ENCODE results near the gene ITGAX.

DNA sequence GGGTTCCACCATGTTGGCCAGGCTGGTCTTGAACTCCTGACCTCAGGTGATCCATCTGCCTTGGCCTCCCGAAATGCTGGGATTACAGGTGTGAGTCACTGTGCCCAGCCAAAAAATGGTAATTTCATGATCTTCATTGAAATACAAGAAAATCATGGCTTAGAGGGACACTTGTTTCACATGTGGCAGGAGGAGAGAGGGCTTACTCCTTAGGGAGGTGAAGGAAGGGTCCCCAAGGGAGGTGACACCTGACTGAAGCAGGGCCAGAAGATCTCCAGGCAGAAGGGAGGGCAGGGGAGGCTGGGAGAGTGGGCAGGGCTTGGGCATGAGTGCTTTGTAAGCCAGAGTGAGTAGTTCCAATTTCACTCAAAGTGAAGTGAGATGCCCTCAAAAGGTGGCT is 20.0 kb upstream of the ITGAX start:
- TF ChIP-seq, protein P1, sequence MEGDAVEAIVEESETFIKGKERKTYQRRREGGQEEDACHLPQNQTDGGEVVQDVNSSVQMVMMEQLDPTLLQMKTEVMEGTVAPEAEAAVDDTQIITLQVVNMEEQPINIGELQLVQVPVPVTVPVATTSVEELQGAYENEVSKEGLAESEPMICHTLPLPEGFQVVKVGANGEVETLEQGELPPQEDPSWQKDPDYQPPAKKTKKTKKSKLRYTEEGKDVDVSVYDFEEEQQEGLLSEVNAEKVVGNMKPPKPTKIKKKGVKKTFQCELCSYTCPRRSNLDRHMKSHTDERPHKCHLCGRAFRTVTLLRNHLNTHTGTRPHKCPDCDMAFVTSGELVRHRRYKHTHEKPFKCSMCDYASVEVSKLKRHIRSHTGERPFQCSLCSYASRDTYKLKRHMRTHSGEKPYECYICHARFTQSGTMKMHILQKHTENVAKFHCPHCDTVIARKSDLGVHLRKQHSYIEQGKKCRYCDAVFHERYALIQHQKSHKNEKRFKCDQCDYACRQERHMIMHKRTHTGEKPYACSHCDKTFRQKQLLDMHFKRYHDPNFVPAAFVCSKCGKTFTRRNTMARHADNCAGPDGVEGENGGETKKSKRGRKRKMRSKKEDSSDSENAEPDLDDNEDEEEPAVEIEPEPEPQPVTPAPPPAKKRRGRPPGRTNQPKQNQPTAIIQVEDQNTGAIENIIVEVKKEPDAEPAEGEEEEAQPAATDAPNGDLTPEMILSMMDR (conservative IDR thresholded peaks at IDR 0.05; ENCODE audit: low read length) = no peak
- no peak for TF ChIP-seq EZH2phosphoT487 (IDR thresholded peaks at IDR 0.05; ENCODE audit: borderline replicate concordance, low read depth, low read length)
